AG09309 (cell line): ENCODE measurements around the gene FRMD4A.

Experiments used
- DNase-seq: peaks from one replicate; pipeline ENCODE4 v3.0.0-alpha.2; 2010; ENCODE audit warnings: low read depth
- H3K4me3 ChIP-seq: 2 replicates; pipeline ENCODE4 v1.5.1; 2011; ENCODE audit warnings: mild to moderate bottlenecking, low read depth, low read length, moderate library complexity; ENCODE audit not compliant: control insufficient read depth
- CTCF ChIP-seq: IDR thresholded peaks from 2 replicates; pipeline ENCODE4 v1.5.1; 2011; ENCODE audit warnings: mild to moderate bottlenecking, low read depth, low read length, inconsistent platforms; ENCODE audit not compliant: insufficient read depth, control insufficient read depth; ENCODE audit errors: missing control alignments

FRMD4A gene

GRCh38 chr10:13632884-13633440 lies 697.8 kb downstream of the FRMD4A start:
- no peak for DNase-seq
- TF ChIP-seq CTCF = no peak
- no peak overlapping the region for H3K4me3 ChIP-seq

- DNase-seq = no peak
- no peak overlapping the region for H3K4me3 ChIP-seq
- no peak for TF ChIP-seq CTCF
Measured at GRCh38 chr10:13632440-13632839, 698.3 kb downstream of the FRMD4A start.

GRCh38 chr10:13631594-13631993 lies 699.1 kb downstream of the FRMD4A start:
- no peak for TF ChIP-seq CTCF
- H3K4me3 ChIP-seq = no peak overlapping the region
- no peak for DNase-seq

- no peak overlapping the region for H3K4me3 ChIP-seq
- no peak for TF ChIP-seq CTCF
- no peak for DNase-seq
Measured at GRCh38 chr10:13630231-13630630, 700.5 kb downstream of the FRMD4A start.

GRCh38 chr10:13629116-13629515 lies 701.6 kb downstream of the FRMD4A start:
- no peak for TF ChIP-seq CTCF
- DNase-seq = peak; percentile 58
- no peak overlapping the region for H3K4me3 ChIP-seq

GRCh38 chr10:13628661-13629060 lies 702.1 kb downstream of the FRMD4A start:
- TF ChIP-seq CTCF = no peak
- no peak overlapping the region for H3K4me3 ChIP-seq
- no peak for DNase-seq
